Subcutaneous abdominal adipose tissue (tissue), 5 donors: ENCODE measurements around the gene IGDCC3.

Experiments used
- H3K27ac ChIP-seq: one replicate; pipeline ENCODE4 v1.7.0; 2013; ENCODE audit warnings: low read depth, mild to moderate bottlenecking, inconsistent platforms, low read length, moderate library complexity
- H3K27me3 ChIP-seq, 5 donors: one replicate each; pipeline ENCODE4 v1.7.0; 2013; ENCODE audit warnings: low read length in 5 of 5, inconsistent platforms in 1 of 5; ENCODE audit not compliant: control insufficient read depth in 5 of 5, insufficient read depth in 4 of 5
- H3K36me3 ChIP-seq, 5 donors: one replicate each; pipeline ENCODE4 v1.7.0; 2013; ENCODE audit warnings: low read length in 5 of 5; ENCODE audit not compliant: control insufficient read depth in 5 of 5, insufficient read depth in 5 of 5
- H3K4me1 ChIP-seq, 5 donors: one replicate each; pipeline ENCODE4 v1.7.0; 2013; ENCODE audit warnings: low read length in 5 of 5, mild to moderate bottlenecking in 3 of 5, moderate library complexity in 1 of 5; ENCODE audit not compliant: control insufficient read depth in 5 of 5, insufficient read depth in 5 of 5
- H3K4me3 ChIP-seq, 5 donors: one replicate each; pipeline ENCODE4 v1.7.0; 2013; ENCODE audit warnings: low read length in 5 of 5, low read depth in 1 of 5
- H3K9ac ChIP-seq, 5 donors: one replicate each; pipeline ENCODE4 v1.7.0; 2013; ENCODE audit warnings: low read length in 5 of 5, mild to moderate bottlenecking in 4 of 5, moderate library complexity in 3 of 5
- H3K9me3 ChIP-seq, 5 donors: one replicate each; pipeline ENCODE4 v1.7.0; 2013; ENCODE audit warnings: low read length in 5 of 5; ENCODE audit not compliant: control insufficient read depth in 5 of 5
- donor health status: healthy.
- donor health status: healthy.
- donor health status: healthy.
- donor health status: healthy.
- donor health status: healthy.

Gene IGDCC3

GRCh38 chr15:65389226-65389625, 11.4 kb upstream of the IGDCC3 start:
- Histone ChIP-seq H3K4me1 (peaks cover 0 to 20% (median 19%) of the 10 kb centered on the region in 5 donors), H3K9ac (no peak overlapping the region), H3K27ac (no peak overlapping the region), H3K27me3 (peaks cover 3 to 15% (median 4%) of the 10 kb centered on the region in 5 donors), H3K36me3 (peaks cover 0 to 4% (median 0%) of the 10 kb centered on the region in 5 donors), H3K4me3 (no peak overlapping the region), H3K9me3 (no peaks in the 10 kb centered on the region)

GRCh38 chr15:65388306-65389080, 10.7 kb upstream of the IGDCC3 start:
- H3K27ac ChIP-seq, result no peak overlapping the region
- no peaks in the 10 kb centered on the region for H3K9me3 ChIP-seq
- H3K4me1 ChIP-seq, result peaks cover 0 to 20% (median 19%) of the 10 kb centered on the region in 5 donors
- H3K27me3 ChIP-seq, result peaks cover under 1 to 8% (median under 1%) of the 10 kb centered on the region in 5 donors
- no peak overlapping the region for H3K9ac ChIP-seq
- H3K36me3 ChIP-seq, result peaks cover 0 to 4% (median 0%) of the 10 kb centered on the region in 5 donors
- no peak overlapping the region for H3K4me3 ChIP-seq

DNA sequence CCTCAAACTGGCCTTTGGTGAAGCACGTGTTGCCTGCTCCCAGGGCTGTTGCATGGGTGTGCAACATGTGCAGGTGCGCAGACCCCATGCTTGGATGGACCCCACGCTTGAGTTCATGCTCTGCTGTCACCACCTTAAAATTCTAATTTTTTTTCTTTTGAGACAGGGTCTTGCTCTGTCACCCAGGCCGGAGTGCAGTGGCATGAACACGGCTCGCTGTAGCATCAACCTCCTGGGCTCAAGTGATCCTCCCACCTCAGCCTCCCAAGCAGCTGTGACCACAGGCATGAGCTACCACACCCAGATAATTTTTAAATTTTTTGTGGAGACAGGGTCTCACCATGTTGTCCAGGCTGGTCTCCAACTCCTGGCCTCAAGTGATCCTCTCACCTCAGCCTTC, 9.1 kb upstream of the IGDCC3 start:
- no peaks in the 10 kb centered on the region for H3K9me3 ChIP-seq
- peaks cover 0 to 8% (median 0%) of the 10 kb centered on the region in 5 donors for H3K27me3 ChIP-seq
- H3K9ac ChIP-seq, result no peak overlapping the region
- H3K4me1 ChIP-seq, result peaks cover 0 to 20% (median 19%) of the 10 kb centered on the region in 5 donors
- peaks cover 0 to 4% (median 0%) of the 10 kb centered on the region in 5 donors for H3K36me3 ChIP-seq
- H3K4me3 ChIP-seq, result no peak overlapping the region
- no peak overlapping the region for H3K27ac ChIP-seq

- no peaks in the 10 kb centered on the region for H3K9me3 ChIP-seq
- H3K27ac ChIP-seq, result no peak overlapping the region
- H3K9ac ChIP-seq, result no peak overlapping the region
- H3K27me3 ChIP-seq, result peaks cover 0 to 8% (median 0%) of the 10 kb centered on the region in 5 donors
- peaks cover 0 to 20% (median 19%) of the 10 kb centered on the region in 5 donors for H3K4me1 ChIP-seq
- H3K36me3 ChIP-seq, result peaks cover 0 to 4% (median 0%) of the 10 kb centered on the region in 5 donors
- no peak overlapping the region for H3K4me3 ChIP-seq
Observed at GRCh38 chr15:65386376-65386775, 8.6 kb upstream of the IGDCC3 start.

GRCh38 chr15:65385870-65386258, 8.1 kb upstream of the IGDCC3 start:
- H3K36me3 ChIP-seq, result peaks cover 0 to 4% (median 0%) of the 10 kb centered on the region in 5 donors
- no peak overlapping the region for H3K27ac ChIP-seq
- H3K4me1 ChIP-seq, result peaks cover 0 to 20% (median 19%) of the 10 kb centered on the region in 5 donors
- peaks cover 0 to 8% (median 0%) of the 10 kb centered on the region in 5 donors for H3K27me3 ChIP-seq
- peak overlapping the region in 1 of 5 donors; percentile 54 for H3K4me3 ChIP-seq
- H3K9ac ChIP-seq, result peak overlapping the region in 1 of 5 donors; percentile 63
- no peaks in the 10 kb centered on the region for H3K9me3 ChIP-seq

- Histone ChIP-seq H3K27me3 (peaks cover 0 to 8% (median 0%) of the 10 kb centered on the region in 5 donors), H3K9me3 (no peaks in the 10 kb centered on the region), H3K4me3 (peak overlapping the region; percentile 30 to 66 (median 54)), H3K27ac (no peak overlapping the region), H3K4me1 (peaks cover 0 to 20% (median 19%) of the 10 kb centered on the region in 5 donors), H3K9ac (peak overlapping the region in 3 of 5 donors; percentile 52 to 63 (median 61)), H3K36me3 (peaks cover 0 to 4% (median 0%) of the 10 kb centered on the region in 5 donors)
Observed at GRCh38 chr15:65384895-65385869, 7.4 kb upstream of the IGDCC3 start.

DNA sequence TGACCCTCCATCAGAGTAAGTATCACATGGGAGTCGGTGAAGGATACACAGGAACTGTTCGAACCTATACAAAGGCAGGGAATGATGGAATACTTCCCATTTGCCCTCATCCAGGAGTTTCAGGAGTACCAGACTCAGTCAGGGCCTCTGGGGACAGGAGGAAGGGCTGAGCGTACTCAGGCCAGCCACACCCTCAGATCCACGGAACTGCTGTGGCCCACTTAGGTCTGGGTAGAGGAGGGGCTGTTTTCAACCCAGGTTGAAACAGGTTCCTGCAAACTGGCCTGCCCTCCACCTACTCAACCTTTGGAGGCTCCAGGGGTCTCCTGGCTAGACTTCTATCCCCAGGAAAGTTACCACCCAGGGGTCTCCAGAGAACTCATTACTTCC, 6.7 kb upstream of the IGDCC3 start:
- H3K27ac ChIP-seq, result no peak overlapping the region
- H3K27me3 ChIP-seq, result peaks cover 0 to 8% (median 3%) of the 10 kb centered on the region in 5 donors
- peak overlapping the region in 2 of 5 donors; percentile 52 to 63 for H3K9ac ChIP-seq
- peaks cover 0 to 20% (median 19%) of the 10 kb centered on the region in 5 donors for H3K4me1 ChIP-seq
- peaks cover 0 to 4% (median 0%) of the 10 kb centered on the region in 5 donors for H3K36me3 ChIP-seq
- H3K9me3 ChIP-seq, result no peaks in the 10 kb centered on the region
- peak overlapping the region in 3 of 5 donors; percentile 30 to 54 (median 54) for H3K4me3 ChIP-seq

DNA sequence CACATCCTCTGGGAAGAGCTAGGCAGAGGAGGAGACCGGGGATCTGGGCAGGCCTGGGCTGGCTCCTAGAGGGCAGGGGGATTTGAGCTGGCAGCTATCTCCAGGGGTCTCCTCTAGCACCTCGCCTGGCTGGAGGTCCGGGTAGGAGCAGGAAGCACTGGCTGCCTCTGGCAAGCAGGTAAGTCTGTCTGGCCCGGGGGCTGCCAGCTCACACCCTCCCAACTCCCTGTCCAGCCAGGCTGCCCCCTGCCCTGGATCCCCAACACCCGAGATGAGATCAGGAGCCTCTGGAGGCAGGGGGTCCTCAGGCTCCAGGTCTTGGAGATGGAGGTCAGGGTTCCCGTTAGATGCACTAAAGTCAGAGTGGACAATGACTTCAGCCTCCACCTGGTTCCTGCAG, 6.2 kb upstream of the IGDCC3 start:
- H3K36me3 ChIP-seq, result peaks cover 0 to 2% (median 0%) of the 10 kb centered on the region in 5 donors
- peaks cover 0 to 8% (median 4%) of the 10 kb centered on the region in 5 donors for H3K27me3 ChIP-seq
- H3K27ac ChIP-seq, result no peak overlapping the region
- no peak overlapping the region for H3K9ac ChIP-seq
- H3K4me3 ChIP-seq, result no peak overlapping the region
- H3K4me1 ChIP-seq, result peaks cover 0 to 20% (median 19%) of the 10 kb centered on the region in 5 donors
- no peaks in the 10 kb centered on the region for H3K9me3 ChIP-seq

- H3K27ac ChIP-seq, result no peak overlapping the region
- H3K27me3 ChIP-seq, result peaks cover 4 to 10% (median 8%) of the 10 kb centered on the region in 5 donors
Observed at GRCh38 chr15:65383456-65383855, 5.7 kb upstream of the IGDCC3 start.

More at GRCh38 chr15:65383456-65383855, 5.7 kb upstream of the IGDCC3 start:
- H3K4me1 ChIP-seq, result peaks cover 0 to 20% (median 19%) of the 10 kb centered on the region in 5 donors
- no peaks in the 10 kb centered on the region for H3K9me3 ChIP-seq
- H3K4me3 ChIP-seq, result no peak overlapping the region
- no peaks in the 10 kb centered on the region for H3K36me3 ChIP-seq
- H3K9ac ChIP-seq, result no peak overlapping the region
